H1 (cell line): Measurements from ENCODE around the gene GPR137. TPM values are rescaled to one million over a fixed set of nuclear protein-coding genes. Genes with fewer than 3 reads are reported as not detected.

Source experiments
- CTCF ChIA-PET: fragments of 300-600 bp; sonication (Branson Sonifier 250); formaldehyde crosslinking; loops from one replicate; lab custom pipeline; 2021; ENCODE audit not compliant: partially characterized antibody; lab: Charles Lee
- POLR2A ChIA-PET: fragments of 300-600 bp; sonication (Branson Sonifier 250); formaldehyde crosslinking; loops from one replicate; lab custom pipeline; 2021; ENCODE audit warnings: inconsistent platforms; ENCODE audit not compliant: partially characterized antibody; lab: Charles Lee
- DNase-seq, 2 experiments: peaks; one replicate each; pipeline versions ENCODE4 v3.0.0 to v3.0.0-alpha.2; 2010 to 2022; ENCODE audit warnings: low spot score in 2 of 2, low read depth in 1 of 2, mixed read lengths in 1 of 2
- FAIRE-seq: peaks from 2 replicates; lab custom pipeline; 2011; peaks lifted over from hg19 to GRCh38; lab: Jason Lieb, UNC
- H2AFZ ChIP-seq: 2 replicates; pipeline ENCODE4 v1.8.1; 2012; ENCODE audit warnings: low read length, inconsistent platforms
- H2AK5ac ChIP-seq: 2 replicates; pipeline ENCODE4 v1.6.1; 2013; ENCODE audit warnings: low read depth, low read length
- H2BK120ac ChIP-seq: replicated peaks from 2 replicates; pipeline ENCODE3; 2013; ENCODE audit warnings: low read depth, low read length, inconsistent platforms
- H2BK12ac ChIP-seq: 2 replicates; pipeline ENCODE4 v1.6.1; 2013; ENCODE audit warnings: low read depth, low read length
- H2BK15ac ChIP-seq: 2 replicates; pipeline ENCODE4 v1.6.1; 2013; ENCODE audit warnings: low read length
- H2BK20ac ChIP-seq: 2 replicates; pipeline ENCODE4 v1.6.1; 2013; ENCODE audit warnings: low read length
- H2BK5ac ChIP-seq: 2 replicates; pipeline ENCODE4 v1.6.1; 2013; ENCODE audit warnings: low read depth, low read length
- H3K14ac ChIP-seq: 2 replicates; pipeline ENCODE4 v1.6.1; 2013; ENCODE audit warnings: inconsistent platforms; ENCODE audit not compliant: insufficient read length
- H3K18ac ChIP-seq: 2 replicates; pipeline ENCODE4 v1.6.1; 2013; ENCODE audit warnings: low read length; ENCODE audit errors: extremely low read depth
- H3K23ac ChIP-seq: 2 replicates; pipeline ENCODE4 v1.6.1; 2013; ENCODE audit warnings: inconsistent platforms; ENCODE audit not compliant: insufficient read length
- H3K23me2 ChIP-seq: 2 replicates; pipeline ENCODE4 v1.6.1; 2013; ENCODE audit warnings: low read depth, low read length
- H3K27ac ChIP-seq: 2 replicates; pipeline ENCODE4 v1.6.1; 2011; ENCODE audit warnings: low read depth, low read length, inconsistent platforms
- H3K27me3 ChIP-seq, 4 experiments: replicated peaks in 1 of 4; 1 replicate in 1 of 4; 2 replicates in 3 of 4; pipeline versions ENCODE4 v1.6.1 to v1.8.1; 2011 to 2013; ENCODE audit warnings: low read length in 3 of 4, mild to moderate bottlenecking in 3 of 4, inconsistent platforms in 2 of 4, mixed read lengths in 2 of 4, moderate library complexity in 1 of 4; ENCODE audit not compliant: control insufficient read depth in 3 of 4, insufficient read depth in 3 of 4; ENCODE audit errors: extremely low read depth in 1 of 4
- H3K36me3 ChIP-seq, 4 experiments: 2 replicates each; pipeline versions ENCODE4 v1.6.1 to v1.8.1; 2011 to 2013; ENCODE audit warnings: mild to moderate bottlenecking in 4 of 4, low read length in 3 of 4, moderate library complexity in 2 of 4, control low read depth in 1 of 4, inconsistent platforms in 1 of 4; ENCODE audit not compliant: insufficient read depth in 4 of 4, control insufficient read depth in 2 of 4
- H3K4ac ChIP-seq: replicated peaks from 2 replicates; pipeline ENCODE3; 2013; ENCODE audit warnings: low read length, low read depth, mixed read lengths, inconsistent platforms; ENCODE audit not compliant: insufficient read length
- H3K4me1 ChIP-seq, 4 experiments: replicated peaks in 1 of 4; 1 replicate in 1 of 4; 2 replicates in 3 of 4; pipeline versions ENCODE4 v1.6.1 to v1.8.1; 2011 to 2013; ENCODE audit warnings: low read length in 3 of 4, inconsistent platforms in 2 of 4, mixed read lengths in 1 of 4; ENCODE audit not compliant: insufficient read depth in 4 of 4, control insufficient read depth in 3 of 4
- H3K4me2 ChIP-seq, 2 experiments: 2 replicates each; pipeline versions ENCODE4 v1.6.1 to v1.8.1; 2011 to 2013; ENCODE audit warnings: low read depth in 2 of 2, low read length in 2 of 2, control low read depth in 1 of 2, inconsistent platforms in 1 of 2, mild to moderate bottlenecking in 1 of 2; ENCODE audit not compliant: insufficient read depth in 1 of 2
- H3K4me3 ChIP-seq, 4 experiments: fragments of 200-600, 300-600 bp in 1 of 4; sonication (generic), shearing (Covaris generic), sonication (Bioruptor Twin) in 1 of 4; 2 replicates each; pipeline versions ENCODE4 v1.5.1 to v1.8.1; 2011 to 2016; ENCODE audit warnings: low read length in 4 of 4, low read depth in 3 of 4, control low read depth in 2 of 4, inconsistent platforms in 2 of 4, mild to moderate bottlenecking in 2 of 4, mixed read lengths in 1 of 4, moderate library complexity in 1 of 4; ENCODE audit not compliant: insufficient read depth in 2 of 4; ENCODE audit errors: extremely low read depth in 1 of 4
- H3K56ac ChIP-seq: replicated peaks from 2 replicates; pipeline ENCODE3; 2013; ENCODE audit warnings: low read depth, mild to moderate bottlenecking, mixed read lengths, low read length, inconsistent platforms; ENCODE audit not compliant: insufficient read length
- H3K79me1 ChIP-seq: 2 replicates; pipeline ENCODE4 v1.6.1; 2013; ENCODE audit warnings: low read depth, low read length, control low read depth
- H3K79me2 ChIP-seq, 2 experiments: 2 replicates each; pipeline versions ENCODE4 v1.6.1 to v1.8.1; 2012 to 2013; ENCODE audit warnings: low read length in 2 of 2, mild to moderate bottlenecking in 2 of 2, inconsistent platforms in 1 of 2; ENCODE audit not compliant: insufficient read depth in 2 of 2, control insufficient read depth in 1 of 2
- H3K9ac ChIP-seq, 4 experiments: replicated peaks in 1 of 4; 1 replicate in 1 of 4; 2 replicates in 3 of 4; pipeline versions ENCODE4 v1.6.1 to v1.8.1; 2011 to 2013; ENCODE audit warnings: low read depth in 3 of 4, low read length in 3 of 4, control low read depth in 2 of 4, mild to moderate bottlenecking in 2 of 4, moderate library complexity in 2 of 4, inconsistent platforms in 1 of 4; ENCODE audit errors: extremely low read depth in 1 of 4
- H3K9me3 ChIP-seq, 2 experiments: 2 replicates each; pipeline versions ENCODE4 v1.6.1 to v1.8.1; 2012 to 2013; ENCODE audit warnings: mild to moderate bottlenecking in 2 of 2, moderate library complexity in 2 of 2, control low read depth in 1 of 2, inconsistent platforms in 1 of 2, low read depth in 1 of 2, low read length in 1 of 2, mixed read lengths in 1 of 2; ENCODE audit not compliant: insufficient read depth in 2 of 2
- H4K20me1 ChIP-seq, 2 experiments: replicated peaks in 1 of 2; 2 replicates each; pipeline versions ENCODE3 to v1.8.1; 2011 to 2013; ENCODE audit warnings: inconsistent platforms in 2 of 2, low read length in 2 of 2, mild to moderate bottlenecking in 1 of 2; ENCODE audit not compliant: insufficient read depth in 2 of 2, control insufficient read depth in 1 of 2
- H4K5ac ChIP-seq: 2 replicates; pipeline ENCODE4 v1.6.1; 2013; ENCODE audit warnings: low read length, low read depth, mixed read lengths, inconsistent platforms; ENCODE audit not compliant: insufficient read length
- H4K8ac ChIP-seq: 2 replicates; pipeline ENCODE4 v1.8.0; 2013; ENCODE audit warnings: mild to moderate bottlenecking, moderate library complexity, low read length, inconsistent platforms; ENCODE audit not compliant: insufficient read depth; ENCODE audit errors: extremely low read depth
- H4K91ac ChIP-seq: replicated peaks from 2 replicates; pipeline ENCODE3; 2013; ENCODE audit warnings: low read length, mixed read lengths, inconsistent platforms; ENCODE audit not compliant: insufficient read length
- FOSL1 ChIP-seq: IDR thresholded peaks from 2 replicates; pipeline ENCODE4 v1.6.1; 2011; ENCODE audit warnings: mild to moderate bottlenecking, low read depth, low read length, moderate library complexity; ENCODE audit not compliant: insufficient read depth
- POLR2AphosphoS5 ChIP-seq: IDR thresholded peaks from 2 replicates; pipeline ENCODE4 v1.6.1; 2011; ENCODE audit warnings: low read depth, low read length
- RAD21 ChIP-seq, 2 experiments: IDR thresholded peaks in 1 of 2; conservative IDR thresholded peaks in 1 of 2; 2 replicates each; pipeline ENCODE4 v1.6.1; 2011; ENCODE audit warnings: low read depth in 2 of 2, low read length in 2 of 2, improper control_type of control experiment in 1 of 2, inconsistent platforms in 1 of 2, mild to moderate bottlenecking in 1 of 2, moderate library complexity in 1 of 2
- SIX5 ChIP-seq: IDR thresholded peaks from 2 replicates; pipeline ENCODE4 v1.6.1; 2011; ENCODE audit warnings: mild to moderate bottlenecking, low read depth, low read length
- TCF12 ChIP-seq: IDR thresholded peaks from 2 replicates; pipeline ENCODE4 v1.6.1; 2011; ENCODE audit warnings: low read depth, mild to moderate bottlenecking, low read length
- TEAD4 ChIP-seq: IDR thresholded peaks from 2 replicates; pipeline ENCODE4 v1.6.1; 2012; ENCODE audit warnings: low read depth, low read length, inconsistent platforms, mixed read lengths
- WGBS, 2 experiments: shearing (Covaris generic) in 1 of 2; methylation state at CpG; one replicate each; pipeline versions ENCODE4 v1.1.6 to v1.1.7; 2013 to 2015; ENCODE audit warnings: low lambda C conversion rate in 2 of 2, mixed read lengths in 2 of 2, inconsistent platforms in 1 of 2, low coverage in 1 of 2, missing lambda C conversion rate in 1 of 2; ENCODE audit not compliant: insufficient replicate concordance in 2 of 2, insufficient coverage in 1 of 2, insufficient read length in 1 of 2; ENCODE audit errors: extremely low coverage in 1 of 2, missing lambda C conversion rate in 1 of 2; 5-methylcytosine and 5-hydroxymethylcytosine counted together
- polyA plus RNA-seq, 7 experiments: library from polyadenylated mRNA; depleted of rRNA in 3 of 7; stranded (reverse) in 5 of 7; unstranded in 2 of 7; fragments of >200 nt in 5 of 7; fragments of 200-250 nt in 2 of 7; gene quantifications; 1 replicate in 5 of 7; 2 replicates in 1 of 7; 4 replicates in 1 of 7; pipeline versions ENCODE4 v1.2.1 to v1.2.3, GENCODE V29; 2011 to 2013; ENCODE audit warnings: missing spikeins in 2 of 7, mixed read lengths in 2 of 7
- total RNA-seq: library from RNA; stranded (reverse); fragmentation: NEBNext Ultra II Directional; extraction: Animal tissue kit (Norgen Biotek cat#: 25700); gene quantifications from 2 replicates; pipeline ENCODE4 v1.2.1, GENCODE V29; 2021

Gene GPR137
- total and polyA plus RNA-seq, 2 of the 8 experiments (the other 6 are each of a cell fraction or from before 2014, with no cell fraction given) = 36.2 to 37.8 TPM

GRCh38 chr11:64263021-64263946 is 22.4 kb upstream of the GPR137 start:
- DNase-seq = no peak
- H2BK12ac ChIP-seq = no peak overlapping the region
- H3K23ac ChIP-seq = no peak overlapping the region
- ChIA-PET CTCF (interaction anchor here (0.5 to 8.5 kb wide), 13 partner anchors 7 to 707 kb away, joined by 3 to 102 read pairs (median 4); partner anchors contain the start of genes CATSPERZ, PLCB3 and PPP1R14B), POLR2A (interaction anchor here (1.2 to 11.9 kb wide), 4 partner anchors 7 to 39 kb away, joined by 4 to 352 read pairs (median 53); partner anchors contain the start of genes FKBP2, PLCB3 and PPP1R14B)
- no peaks in the 10 kb centered on the region for H3K79me2 ChIP-seq
- H3K27me3 ChIP-seq = no peaks in the 10 kb centered on the region
- H2AK5ac ChIP-seq = no peak overlapping the region
- WGBS, 2 experiments = 91% methylated on average over 25 of the region's 29 CpGs; no CpG with 5 or more reads in 1 of the 2 experiments
- peak overlapping the region; percentile 7; the same call in 1 of the 2 replicates for H3K18ac ChIP-seq
- H4K20me1 ChIP-seq = peaks cover 6 to 17% of the 10 kb centered on the region in 2 experiments
- 0 out of 2 replicates have a peak, but pooled peaks have one; percentile 22 for TF ChIP-seq TEAD4
- no peak for TF ChIP-seq TCF12
- no peak for TF ChIP-seq SIX5
- TF ChIP-seq RAD21 (IDR thresholded peaks at IDR 0.05 in 1 of 2, conservative IDR thresholded peaks at IDR 0.05 in 1 of 2; ENCODE audit: low read depth in 2 of 2, low read length in 2 of 2) = no peak; a peak in 1 of 4 replicates
- peak; percentile 16; the same call in 1 of the 2 replicates for TF ChIP-seq POLR2AphosphoS5
- no peak for TF ChIP-seq FOSL1
- H3K14ac ChIP-seq = no peak overlapping the region
- no peak overlapping the region for H2BK20ac ChIP-seq
- no peak overlapping the region for H3K4ac ChIP-seq
- H4K91ac ChIP-seq = no peak overlapping the region
- H3K27ac ChIP-seq = 0 out of 2 replicates have a peak overlapping the region, but pooled peaks have one; percentile 4
- no peaks in the 10 kb centered on the region for H3K9me3 ChIP-seq
- FAIRE-seq = no peak
- no peak overlapping the region; the same call in 1 of the 2 replicates for H4K8ac ChIP-seq
- peak overlapping the region; percentile 46 for H3K56ac ChIP-seq
- H3K79me1 ChIP-seq = no peaks in the 10 kb centered on the region
- peaks cover 0 to 3% (median under 1%) of the 10 kb centered on the region in 4 experiments; a peak in 4 of 7 replicates for H3K4me1 ChIP-seq
- no peaks in the 10 kb centered on the region for H3K23me2 ChIP-seq
- no peak overlapping the region for H2BK15ac ChIP-seq
- H2BK5ac ChIP-seq = no peak overlapping the region; the same call in 1 of the 2 replicates
- H4K5ac ChIP-seq = no peak overlapping the region
- no peak overlapping the region for H2BK120ac ChIP-seq
- H2AFZ ChIP-seq = no peak overlapping the region
- H3K9ac ChIP-seq = no peak overlapping the region
- H3K4me2 ChIP-seq = no peak overlapping the region
- peaks cover 22 to 77% (median 39%) of the 10 kb centered on the region in 4 experiments for H3K36me3 ChIP-seq
- H3K4me3 ChIP-seq = no peak overlapping the region
